Gastroesophageal sphincter (tissue), 4 donors: ENCODE results near the gene TOE1. TPM values are rescaled to one million over a fixed set of nuclear protein-coding genes. Genes with fewer than 3 reads are reported as not detected.
"Not testable (repeated sequence)": the region's sequence is repeated elsewhere in the genome, so short reads cannot be mapped to it uniquely, and the experiment has no call there.

Source experiments
- ATAC-seq: fragments of 150-250 bp; one replicate; pipeline ENCODE4 v1.9.1; 2016; ENCODE audit warnings: mild to moderate bottlenecking, moderate library complexity
- H3K27ac ChIP-seq, 4 donors: fragments of 200-600 bp; sonication (generic) in 3 of 4; 1 replicate in 3 of 4; 2 replicates in 1 of 4; pipeline ENCODE4 v1.5.1; 2016 to 2019
- H3K27me3 ChIP-seq: fragments of 200-600 bp; sonication (generic); one replicate; pipeline ENCODE4 v1.5.1; 2019
- H3K36me3 ChIP-seq, 2 donors: fragments of 200-600 bp; sonication (generic); one replicate each; pipeline ENCODE4 v1.5.1; 2019; ENCODE audit warnings: control low read depth in 1 of 2
- H3K4me1 ChIP-seq, 3 donors: fragments of 200-600 bp; sonication (generic); 1 replicate in 2 of 3; 2 replicates in 1 of 3; pipeline ENCODE4 v1.5.1; 2016 to 2019; ENCODE audit warnings: control low read depth in 2 of 3
- H3K4me3 ChIP-seq, 2 donors: fragments of 200-600 bp; sonication (generic); one replicate each; pipeline ENCODE4 v1.5.1; 2019; ENCODE audit warnings: mild to moderate bottlenecking in 1 of 2, moderate library complexity in 1 of 2
- H3K9me3 ChIP-seq, 3 donors: fragments of 200-600 bp; sonication (generic); one replicate each; pipeline ENCODE4 v1.5.1; 2017 to 2019; ENCODE audit warnings: control low read depth in 2 of 3
- EP300 ChIP-seq: sonication (generic); formaldehyde crosslinking; IDR thresholded peaks from one replicate; pipeline ENCODE4 v1.6.1; 2017; ENCODE audit warnings: antibody characterized with exemption, mild to moderate bottlenecking
- POLR2A ChIP-seq, 2 donors: fragments of 450-650 bp; IDR thresholded peaks; one replicate each; pipeline ENCODE4 v1.6.1; 2017; ENCODE audit warnings: antibody characterized with exemption in 2 of 2, mild to moderate bottlenecking in 2 of 2, moderate library complexity in 1 of 2
- POLR2AphosphoS5 ChIP-seq: sonication (generic); formaldehyde crosslinking; IDR thresholded peaks from one replicate; pipeline ENCODE4 v1.6.1; 2017; ENCODE audit warnings: antibody characterized with exemption
- WGBS, 2 donors: methylation state at CpG; one replicate each; pipeline ENCODE4 v1.1.5; 2018; ENCODE audit warnings: low coverage in 1 of 2; 5-methylcytosine and 5-hydroxymethylcytosine counted together
- total RNA-seq, 4 donors: library from RNA; depleted of rRNA; stranded (reverse); fragments of >200 nt; gene quantifications; one replicate each; pipeline ENCODE4 v1.1.0, GENCODE V29; 2016
- TF ChIP-seq, protein P1 (sequence below), 4 experiments: fragments of 200-600 bp in 2 of 4; fragments of 450-650 bp in 2 of 4; sonication (generic) in 1 of 4; IDR thresholded peaks; one replicate each; pipeline ENCODE4 v1.5.1; 2017 to 2019; ENCODE audit warnings: antibody characterized with exemption in 4 of 4, mild to moderate bottlenecking in 2 of 4, moderate library complexity in 2 of 4

The TOE1 gene
- total RNA-seq, 4 donors from 2014 or later, result 7.0 to 9.9 (median 8.4) TPM

- TF ChIP-seq, protein P1, sequence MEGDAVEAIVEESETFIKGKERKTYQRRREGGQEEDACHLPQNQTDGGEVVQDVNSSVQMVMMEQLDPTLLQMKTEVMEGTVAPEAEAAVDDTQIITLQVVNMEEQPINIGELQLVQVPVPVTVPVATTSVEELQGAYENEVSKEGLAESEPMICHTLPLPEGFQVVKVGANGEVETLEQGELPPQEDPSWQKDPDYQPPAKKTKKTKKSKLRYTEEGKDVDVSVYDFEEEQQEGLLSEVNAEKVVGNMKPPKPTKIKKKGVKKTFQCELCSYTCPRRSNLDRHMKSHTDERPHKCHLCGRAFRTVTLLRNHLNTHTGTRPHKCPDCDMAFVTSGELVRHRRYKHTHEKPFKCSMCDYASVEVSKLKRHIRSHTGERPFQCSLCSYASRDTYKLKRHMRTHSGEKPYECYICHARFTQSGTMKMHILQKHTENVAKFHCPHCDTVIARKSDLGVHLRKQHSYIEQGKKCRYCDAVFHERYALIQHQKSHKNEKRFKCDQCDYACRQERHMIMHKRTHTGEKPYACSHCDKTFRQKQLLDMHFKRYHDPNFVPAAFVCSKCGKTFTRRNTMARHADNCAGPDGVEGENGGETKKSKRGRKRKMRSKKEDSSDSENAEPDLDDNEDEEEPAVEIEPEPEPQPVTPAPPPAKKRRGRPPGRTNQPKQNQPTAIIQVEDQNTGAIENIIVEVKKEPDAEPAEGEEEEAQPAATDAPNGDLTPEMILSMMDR (IDR thresholded peaks at IDR 0.05), result peak in 2 of 4 experiments; percentile 30 to 38
- ATAC-seq, result peak; percentile 87
- 0 to 25% methylated on average over 2 to 6 of the region's 7 CpGs for WGBS, 2 donors
- not testable (repeated sequence) for H3K36me3 ChIP-seq, H3K27me3 ChIP-seq, H3K9me3 ChIP-seq
- Histone ChIP-seq H3K27ac (peak overlapping the region; percentile 4 to 85 (median 76)), H3K4me1 (peaks cover 3 to 22% (median 12%) of the 10 kb centered on the region in 3 donors), H3K4me3 (peak overlapping the region in 1 of 2 donors; percentile 18)
Measured at GRCh38 chr1:45360981-45361380, 21.0 kb downstream of the TOE1 start.

GRCh38 chr1:45364294-45364693 is 24.3 kb downstream of the TOE1 start:
- H3K9me3 ChIP-seq, result no peaks in the 10 kb centered on the region
- WGBS, 2 donors, result 83 to 91% methylated on average over 2 of the region's 2 CpGs
- peaks cover 3 to 22% (median 12%) of the 10 kb centered on the region in 3 donors for H3K4me1 ChIP-seq
- no peak overlapping the region for H3K27ac ChIP-seq
- H3K4me3 ChIP-seq, result no peak overlapping the region
- TF ChIP-seq POLR2AphosphoS5 (no peak), EP300 (no peak), POLR2A (IDR thresholded peaks at IDR 0.05) (no peak)
- TF ChIP-seq, protein P1 (IDR thresholded peaks at IDR 0.05), result no peak
- H3K36me3 ChIP-seq, result no peaks in the 10 kb centered on the region
- no peak for ATAC-seq
- no peaks in the 10 kb centered on the region for H3K27me3 ChIP-seq

GRCh38 chr1:45365051-45365450 is 25.1 kb downstream of the TOE1 start:
- Histone ChIP-seq H3K36me3 (no peaks in the 10 kb centered on the region), H3K9me3 (no peaks in the 10 kb centered on the region), H3K4me3 (no peak overlapping the region), H3K27ac (no peak overlapping the region), H3K4me1 (peaks cover 3 to 19% (median 10%) of the 10 kb centered on the region in 3 donors), H3K27me3 (no peaks in the 10 kb centered on the region)
- WGBS, 2 donors, result 75 to 82% methylated on average over 3 to 6 of the region's 6 CpGs
- ATAC-seq, result no peak
- TF ChIP-seq, protein P1 (IDR thresholded peaks at IDR 0.05), result no peak
- TF ChIP-seq POLR2AphosphoS5 (no peak), EP300 (no peak), POLR2A (IDR thresholded peaks at IDR 0.05) (no peak)

DNA sequence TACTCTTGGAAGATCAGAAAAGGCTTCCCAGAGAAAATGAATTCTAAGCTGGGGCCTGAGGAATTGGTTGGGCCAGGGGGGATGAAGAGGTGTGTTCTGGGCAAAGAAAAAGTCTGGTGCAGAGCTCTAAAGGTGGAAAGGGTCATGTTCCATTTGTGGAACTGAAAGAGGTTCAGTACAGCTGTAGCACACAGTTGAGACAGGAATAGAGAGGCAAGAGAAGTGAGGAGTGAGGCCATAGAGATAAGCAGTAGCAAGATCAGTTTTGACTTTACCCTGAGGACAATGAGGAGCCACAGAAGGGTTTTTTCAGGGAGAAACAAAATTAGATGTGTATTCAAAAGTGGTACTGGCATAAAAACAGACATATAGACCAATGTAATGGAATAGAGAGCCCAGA is 30.6 kb downstream of the TOE1 start:
- Histone ChIP-seq H3K4me3 (no peak overlapping the region), H3K27me3 (no peaks in the 10 kb centered on the region), H3K9me3 (no peaks in the 10 kb centered on the region), H3K36me3 (no peaks in the 10 kb centered on the region), H3K27ac (no peak overlapping the region), H3K4me1 (peaks cover 0 to 24% (median 0%) of the 10 kb centered on the region in 3 donors)
- TF ChIP-seq POLR2AphosphoS5 (no peak), EP300 (no peak), POLR2A (IDR thresholded peaks at IDR 0.05) (no peak)
- TF ChIP-seq, protein P1 (IDR thresholded peaks at IDR 0.05), result no peak
- ATAC-seq, result no peak

DNA sequence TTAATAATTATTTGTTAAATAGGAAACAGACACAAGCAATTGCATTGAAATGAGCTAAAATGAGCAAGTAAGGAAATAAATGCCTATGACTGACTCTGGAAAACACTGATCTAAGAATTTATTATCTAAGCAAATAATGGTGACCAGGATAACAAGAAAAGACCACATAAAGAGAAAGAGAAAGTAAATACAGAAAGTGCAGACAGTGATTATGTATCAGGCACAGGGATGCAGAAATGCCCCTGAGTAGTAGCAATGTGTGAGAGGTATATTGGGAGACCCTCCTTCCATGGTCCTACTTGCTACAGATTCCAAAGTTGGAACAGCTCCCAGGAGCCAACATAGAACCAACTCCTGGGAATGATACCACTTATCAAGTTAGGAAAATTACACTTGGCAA is 33.6 kb downstream of the TOE1 start:
- Histone ChIP-seq H3K27ac (peak overlapping the region in 1 of 4 donors; percentile 25), H3K4me1 (peaks cover 0 to 37% (median 0%) of the 10 kb centered on the region in 3 donors), H3K27me3 (no peaks in the 10 kb centered on the region), H3K4me3 (no peak overlapping the region), H3K36me3 (no peaks in the 10 kb centered on the region), H3K9me3 (no peaks in the 10 kb centered on the region)
- ATAC-seq, result no peak
- TF ChIP-seq, protein P1 (IDR thresholded peaks at IDR 0.05), result no peak
- TF ChIP-seq EP300 (no peak), POLR2A (IDR thresholded peaks at IDR 0.05) (no peak), POLR2AphosphoS5 (no peak)
